ENCODE results near the gene FRAT1.

DNA sequence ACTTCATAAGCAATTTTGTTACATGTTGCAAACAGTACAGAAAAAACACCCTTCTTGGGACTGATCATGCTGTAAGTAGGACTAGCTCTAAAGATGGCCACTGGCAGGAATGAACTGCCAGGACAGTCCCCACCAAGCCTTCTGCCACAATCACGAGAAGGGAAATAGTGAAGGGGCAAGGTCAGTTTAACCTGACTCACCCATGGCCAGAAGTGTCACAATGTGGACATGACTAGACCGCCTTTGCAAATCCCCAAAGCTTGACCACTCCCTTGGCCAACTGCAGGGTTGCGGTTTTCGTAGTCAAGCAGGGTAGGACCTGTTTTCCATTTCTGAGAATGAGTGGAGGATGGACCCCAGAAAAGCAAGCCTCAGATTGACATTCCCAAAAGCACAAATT lies 34.9 kb downstream of the FRAT1 start:
- TF ChIP-seq, protein P1, sequence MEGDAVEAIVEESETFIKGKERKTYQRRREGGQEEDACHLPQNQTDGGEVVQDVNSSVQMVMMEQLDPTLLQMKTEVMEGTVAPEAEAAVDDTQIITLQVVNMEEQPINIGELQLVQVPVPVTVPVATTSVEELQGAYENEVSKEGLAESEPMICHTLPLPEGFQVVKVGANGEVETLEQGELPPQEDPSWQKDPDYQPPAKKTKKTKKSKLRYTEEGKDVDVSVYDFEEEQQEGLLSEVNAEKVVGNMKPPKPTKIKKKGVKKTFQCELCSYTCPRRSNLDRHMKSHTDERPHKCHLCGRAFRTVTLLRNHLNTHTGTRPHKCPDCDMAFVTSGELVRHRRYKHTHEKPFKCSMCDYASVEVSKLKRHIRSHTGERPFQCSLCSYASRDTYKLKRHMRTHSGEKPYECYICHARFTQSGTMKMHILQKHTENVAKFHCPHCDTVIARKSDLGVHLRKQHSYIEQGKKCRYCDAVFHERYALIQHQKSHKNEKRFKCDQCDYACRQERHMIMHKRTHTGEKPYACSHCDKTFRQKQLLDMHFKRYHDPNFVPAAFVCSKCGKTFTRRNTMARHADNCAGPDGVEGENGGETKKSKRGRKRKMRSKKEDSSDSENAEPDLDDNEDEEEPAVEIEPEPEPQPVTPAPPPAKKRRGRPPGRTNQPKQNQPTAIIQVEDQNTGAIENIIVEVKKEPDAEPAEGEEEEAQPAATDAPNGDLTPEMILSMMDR (IDR thresholded peaks at IDR 0.05): no peak
- TF ChIP-seq, protein P2, sequence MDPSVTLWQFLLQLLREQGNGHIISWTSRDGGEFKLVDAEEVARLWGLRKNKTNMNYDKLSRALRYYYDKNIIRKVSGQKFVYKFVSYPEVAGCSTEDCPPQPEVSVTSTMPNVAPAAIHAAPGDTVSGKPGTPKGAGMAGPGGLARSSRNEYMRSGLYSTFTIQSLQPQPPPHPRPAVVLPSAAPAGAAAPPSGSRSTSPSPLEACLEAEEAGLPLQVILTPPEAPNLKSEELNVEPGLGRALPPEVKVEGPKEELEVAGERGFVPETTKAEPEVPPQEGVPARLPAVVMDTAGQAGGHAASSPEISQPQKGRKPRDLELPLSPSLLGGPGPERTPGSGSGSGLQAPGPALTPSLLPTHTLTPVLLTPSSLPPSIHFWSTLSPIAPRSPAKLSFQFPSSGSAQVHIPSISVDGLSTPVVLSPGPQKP (IDR thresholded peaks at IDR 0.05; ENCODE audit: low read depth, low read length): no peak
- TF ChIP-seq CEBPB (IDR thresholded peaks at IDR 0.05) (no peak), POLR2A (IDR thresholded peaks at IDR 0.05; ENCODE audit: low read length) (no peak), MAZ (IDR thresholded peaks at IDR 0.05; ENCODE audit: borderline replicate concordance, low read depth, low read length) (no peak), RCOR1 (IDR thresholded peaks at IDR 0.05; ENCODE audit: low read depth, low read length) (no peak), POLR2AphosphoS2 (conservative IDR thresholded peaks at IDR 0.05; ENCODE audit: low read length) (no peak), JUN (IDR thresholded peaks at IDR 0.05) (no peak), FOSB (CRISPR knock-in tag; IDR thresholded peaks at IDR 0.05) (no peak), CBX2 (IDR thresholded peaks at IDR 0.05; ENCODE audit: borderline replicate concordance, low read depth) (no peak), CBX8 (IDR thresholded peaks at IDR 0.05) (no peak)
- TF ChIP-seq, protein P3, sequence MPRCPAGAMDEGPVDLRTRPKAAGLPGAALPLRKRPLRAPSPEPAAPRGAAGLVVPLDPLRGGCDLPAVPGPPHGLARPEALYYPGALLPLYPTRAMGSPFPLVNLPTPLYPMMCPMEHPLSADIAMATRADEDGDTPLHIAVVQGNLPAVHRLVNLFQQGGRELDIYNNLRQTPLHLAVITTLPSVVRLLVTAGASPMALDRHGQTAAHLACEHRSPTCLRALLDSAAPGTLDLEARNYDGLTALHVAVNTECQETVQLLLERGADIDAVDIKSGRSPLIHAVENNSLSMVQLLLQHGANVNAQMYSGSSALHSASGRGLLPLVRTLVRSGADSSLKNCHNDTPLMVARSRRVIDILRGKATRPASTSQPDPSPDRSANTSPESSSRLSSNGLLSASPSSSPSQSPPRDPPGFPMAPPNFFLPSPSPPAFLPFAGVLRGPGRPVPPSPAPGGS (IDR thresholded peaks at IDR 0.05): no peak

All from A549 (cell line).